Measurements from ENCODE around the gene GFRA3. TPM values are rescaled to one million over a fixed set of nuclear protein-coding genes. Genes with fewer than 3 reads are reported as not detected.

The GFRA3 gene, protein sequence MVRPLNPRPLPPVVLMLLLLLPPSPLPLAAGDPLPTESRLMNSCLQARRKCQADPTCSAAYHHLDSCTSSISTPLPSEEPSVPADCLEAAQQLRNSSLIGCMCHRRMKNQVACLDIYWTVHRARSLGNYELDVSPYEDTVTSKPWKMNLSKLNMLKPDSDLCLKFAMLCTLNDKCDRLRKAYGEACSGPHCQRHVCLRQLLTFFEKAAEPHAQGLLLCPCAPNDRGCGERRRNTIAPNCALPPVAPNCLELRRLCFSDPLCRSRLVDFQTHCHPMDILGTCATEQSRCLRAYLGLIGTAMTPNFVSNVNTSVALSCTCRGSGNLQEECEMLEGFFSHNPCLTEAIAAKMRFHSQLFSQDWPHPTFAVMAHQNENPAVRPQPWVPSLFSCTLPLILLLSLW
- not detected in 2 replicates for total RNA-seq

DNA sequence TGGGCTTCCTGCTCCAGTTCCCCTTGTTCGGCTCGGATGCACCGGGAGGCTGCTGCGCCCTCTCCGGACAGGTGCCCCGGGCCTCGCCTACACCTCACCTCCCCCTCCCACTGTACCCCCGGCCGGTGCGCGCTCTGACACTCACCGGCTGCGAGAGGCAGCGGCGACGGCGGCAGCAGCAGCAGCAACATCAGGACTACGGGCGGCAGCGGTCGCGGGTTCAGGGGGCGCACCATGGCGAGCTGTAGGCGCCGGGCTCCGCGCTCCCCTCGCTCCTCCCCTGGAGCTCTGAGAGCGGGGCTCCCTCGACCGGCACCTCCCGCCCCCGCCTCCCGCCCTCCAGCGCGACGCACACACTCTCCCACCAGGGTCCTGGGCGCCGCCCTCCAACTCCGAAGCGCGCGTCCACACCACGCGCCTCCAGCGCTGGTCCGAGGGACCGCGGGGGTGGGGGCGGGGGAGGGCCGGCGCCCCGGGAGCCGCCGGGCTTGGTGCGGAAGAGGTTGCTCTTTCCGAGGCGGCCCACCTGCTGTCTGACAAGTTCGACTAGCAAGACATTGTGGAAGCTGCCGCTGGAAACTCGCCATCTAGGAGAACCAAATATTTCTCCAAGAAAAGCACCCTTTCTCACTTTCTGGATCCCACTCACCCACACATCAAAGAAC is at the start of gene GFRA3:
Gene GFRA3 (minus strand): TSS at position 433 of the 665 bp plus-strand sequence. CDS start 197 bp downstream, at position 236.

DNA sequence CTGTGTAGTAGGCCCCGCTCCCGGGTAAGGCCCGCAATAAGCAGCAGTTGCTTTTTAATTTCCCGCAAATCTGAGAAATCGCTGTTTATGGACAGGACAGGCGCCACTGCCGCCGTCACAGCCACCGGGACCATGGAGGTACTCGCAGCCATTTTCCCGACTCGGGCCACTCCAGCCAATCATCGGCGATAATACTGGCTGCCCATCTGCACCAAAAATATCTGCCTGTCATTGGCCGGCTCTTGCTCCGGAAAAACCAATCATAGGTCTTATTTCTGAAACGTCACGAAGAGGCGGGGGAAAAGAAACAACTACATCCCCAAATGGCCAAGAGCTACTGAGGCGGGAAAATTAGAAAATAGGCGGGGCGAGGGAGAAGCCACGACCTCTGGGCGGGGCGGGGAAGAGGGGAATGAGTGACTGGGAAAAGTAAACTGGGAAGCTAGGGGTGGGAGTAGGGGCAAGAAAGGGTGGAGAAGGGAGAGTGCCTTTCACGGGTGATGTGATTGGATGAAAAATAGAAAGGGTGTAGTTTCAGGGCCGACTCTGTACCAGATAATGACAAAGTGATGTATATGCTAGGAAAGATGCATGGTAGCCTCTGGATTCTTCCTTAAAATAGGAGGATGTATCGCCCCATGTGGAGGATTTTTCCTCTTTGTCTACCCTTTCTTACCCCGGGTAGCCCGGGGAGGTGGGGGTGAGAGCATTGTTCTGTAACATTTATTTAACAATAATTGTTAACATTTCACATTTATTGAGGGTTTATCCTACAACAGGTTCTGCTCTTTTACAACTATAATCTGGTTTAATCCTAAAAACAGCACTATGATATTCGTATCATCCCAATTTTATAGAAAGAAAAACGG is 61.0 kb downstream of the GFRA3 start, which contains the start of gene CDC23:
Gene CDC23 (minus strand): TSS at position 163 of the 869 bp plus-strand sequence. CDS start 11 bp downstream, at position 152.

Other genes starting within 250 kb of the GFRA3 start
- gene FAM13B, start 241.5 kb downstream of the GFRA3 start, total RNA-seq = 18.6 and 23.0 TPM in 2 replicates
- gene WNT8A, start 190.6 kb downstream of the GFRA3 start, total RNA-seq = not detected in 2 replicates
- 4.8 and 5.0 TPM in 2 replicates for gene NME5, start 135.2 kb downstream of the GFRA3 start, total RNA-seq
- 38.8 and 46.0 TPM in 2 replicates for gene BRD8, start 96.0 kb downstream of the GFRA3 start, total RNA-seq
- 59.3 and 69.1 TPM in 2 replicates for gene KIF20A, start 95.5 kb downstream of the GFRA3 start, total RNA-seq
- 18.9 and 21.1 TPM in 2 replicates for gene CDC23, start 61.3 kb downstream of the GFRA3 start, total RNA-seq
- gene CDC25C, start 57.2 kb upstream of the GFRA3 start, total RNA-seq = 3.0 and 4.9 TPM in 2 replicates
- 21.4 and 26.5 TPM in 2 replicates for gene FAM53C, start 63.6 kb upstream of the GFRA3 start, total RNA-seq
- 39.6 and 45.8 TPM in 2 replicates for gene KDM3B, start 78.1 kb upstream of the GFRA3 start, total RNA-seq
- 6.8 and 10.2 TPM in 2 replicates for gene REEP2, start 164.4 kb upstream of the GFRA3 start, total RNA-seq
- gene EGR1, start 190.9 kb upstream of the GFRA3 start, total RNA-seq = 1.3 and 16.2 TPM in 2 replicates